ENCODE results near the gene HPX.
A peak's percentile ranks its signal among the peaks of the same experiment; 100 is the strongest.

HPX gene

DNA sequence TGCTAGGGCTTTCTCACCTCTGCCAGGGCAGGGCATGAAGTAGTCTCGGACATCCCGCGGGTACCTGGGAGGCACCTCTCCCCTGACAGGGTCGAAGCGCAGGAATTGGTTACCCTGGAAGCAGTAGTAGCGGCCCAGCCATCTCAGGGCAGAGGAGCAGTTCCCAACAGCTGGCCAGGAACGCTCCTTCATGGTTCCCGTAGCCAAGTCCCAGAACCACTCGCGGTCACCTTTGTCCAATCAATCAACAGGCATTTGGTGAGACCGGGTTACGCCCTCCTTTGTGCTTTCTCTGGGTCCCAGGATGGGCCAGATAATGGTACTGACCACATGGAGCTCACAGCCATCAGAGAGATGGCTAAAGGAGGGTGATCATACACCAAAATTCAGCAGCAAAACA lies 3.4 kb downstream of the HPX start:
- no peak for ATAC-seq
- TF ChIP-seq ESRRG (CRISPR knock-in tag; IDR thresholded peaks at IDR 0.05) (no peak), TCF4 (CRISPR knock-in tag; IDR thresholded peaks at IDR 0.05; ENCODE audit: borderline replicate concordance) (no peak), TOX (CRISPR knock-in tag; IDR thresholded peaks at IDR 0.05; ENCODE audit: borderline replicate concordance) (no peak), RARB (CRISPR knock-in tag; IDR thresholded peaks at IDR 0.05) (no peak), PPARA (CRISPR knock-in tag; IDR thresholded peaks at IDR 0.05; ENCODE audit: borderline replicate concordance) (no peak), SNAI2 (CRISPR knock-in tag; IDR thresholded peaks at IDR 0.05) (no peak), GLIS3 (CRISPR knock-in tag; IDR thresholded peaks at IDR 0.05) (no peak), ISL1 (CRISPR knock-in tag; IDR thresholded peaks at IDR 0.05) (no peak), ZC3H10 (CRISPR knock-in tag; IDR thresholded peaks at IDR 0.05) (no peak), CSDC2 (CRISPR knock-in tag; IDR thresholded peaks at IDR 0.05) (no peak), ZNF70 (CRISPR knock-in tag; IDR thresholded peaks at IDR 0.05) (no peak), ZNF8 (CRISPR knock-in tag; IDR thresholded peaks at IDR 0.05) (no peak), BACH2 (CRISPR knock-in tag; IDR thresholded peaks at IDR 0.05; ENCODE audit: borderline replicate concordance) (no peak)
- TF ChIP-seq, protein P1, sequence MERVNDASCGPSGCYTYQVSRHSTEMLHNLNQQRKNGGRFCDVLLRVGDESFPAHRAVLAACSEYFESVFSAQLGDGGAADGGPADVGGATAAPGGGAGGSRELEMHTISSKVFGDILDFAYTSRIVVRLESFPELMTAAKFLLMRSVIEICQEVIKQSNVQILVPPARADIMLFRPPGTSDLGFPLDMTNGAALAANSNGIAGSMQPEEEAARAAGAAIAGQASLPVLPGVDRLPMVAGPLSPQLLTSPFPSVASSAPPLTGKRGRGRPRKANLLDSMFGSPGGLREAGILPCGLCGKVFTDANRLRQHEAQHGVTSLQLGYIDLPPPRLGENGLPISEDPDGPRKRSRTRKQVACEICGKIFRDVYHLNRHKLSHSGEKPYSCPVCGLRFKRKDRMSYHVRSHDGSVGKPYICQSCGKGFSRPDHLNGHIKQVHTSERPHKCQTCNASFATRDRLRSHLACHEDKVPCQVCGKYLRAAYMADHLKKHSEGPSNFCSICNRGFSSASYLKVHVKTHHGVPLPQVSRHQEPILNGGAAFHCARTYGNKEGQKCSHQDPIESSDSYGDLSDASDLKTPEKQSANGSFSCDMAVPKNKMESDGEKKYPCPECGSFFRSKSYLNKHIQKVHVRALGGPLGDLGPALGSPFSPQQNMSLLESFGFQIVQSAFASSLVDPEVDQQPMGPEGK (CRISPR knock-in tag; IDR thresholded peaks at IDR 0.05; ENCODE audit: borderline replicate concordance) = no peak
- TF ChIP-seq, protein P2, sequence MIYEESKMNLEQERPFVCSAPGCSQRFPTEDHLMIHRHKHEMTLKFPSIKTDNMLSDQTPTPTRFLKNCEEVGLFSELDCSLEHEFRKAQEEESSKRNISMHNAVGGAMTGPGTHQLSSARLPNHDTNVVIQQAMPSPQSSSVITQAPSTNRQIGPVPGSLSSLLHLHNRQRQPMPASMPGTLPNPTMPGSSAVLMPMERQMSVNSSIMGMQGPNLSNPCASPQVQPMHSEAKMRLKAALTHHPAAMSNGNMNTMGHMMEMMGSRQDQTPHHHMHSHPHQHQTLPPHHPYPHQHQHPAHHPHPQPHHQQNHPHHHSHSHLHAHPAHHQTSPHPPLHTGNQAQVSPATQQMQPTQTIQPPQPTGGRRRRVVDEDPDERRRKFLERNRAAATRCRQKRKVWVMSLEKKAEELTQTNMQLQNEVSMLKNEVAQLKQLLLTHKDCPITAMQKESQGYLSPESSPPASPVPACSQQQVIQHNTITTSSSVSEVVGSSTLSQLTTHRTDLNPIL (CRISPR knock-in tag; IDR thresholded peaks at IDR 0.05; ENCODE audit: low read depth) = no peak
- TF ChIP-seq, protein P3, sequence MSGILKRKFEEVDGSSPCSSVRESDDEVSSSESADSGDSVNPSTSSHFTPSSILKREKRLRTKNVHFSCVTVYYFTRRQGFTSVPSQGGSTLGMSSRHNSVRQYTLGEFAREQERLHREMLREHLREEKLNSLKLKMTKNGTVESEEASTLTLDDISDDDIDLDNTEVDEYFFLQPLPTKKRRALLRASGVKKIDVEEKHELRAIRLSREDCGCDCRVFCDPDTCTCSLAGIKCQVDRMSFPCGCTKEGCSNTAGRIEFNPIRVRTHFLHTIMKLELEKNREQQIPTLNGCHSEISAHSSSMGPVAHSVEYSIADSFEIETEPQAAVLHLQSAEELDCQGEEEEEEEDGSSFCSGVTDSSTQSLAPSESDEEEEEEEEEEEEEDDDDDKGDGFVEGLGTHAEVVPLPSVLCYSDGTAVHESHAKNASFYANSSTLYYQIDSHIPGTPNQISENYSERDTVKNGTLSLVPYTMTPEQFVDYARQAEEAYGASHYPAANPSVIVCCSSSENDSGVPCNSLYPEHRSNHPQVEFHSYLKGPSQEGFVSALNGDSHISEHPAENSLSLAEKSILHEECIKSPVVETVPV (CRISPR knock-in tag; IDR thresholded peaks at IDR 0.05) = no peak
- TF ChIP-seq, protein P4, sequence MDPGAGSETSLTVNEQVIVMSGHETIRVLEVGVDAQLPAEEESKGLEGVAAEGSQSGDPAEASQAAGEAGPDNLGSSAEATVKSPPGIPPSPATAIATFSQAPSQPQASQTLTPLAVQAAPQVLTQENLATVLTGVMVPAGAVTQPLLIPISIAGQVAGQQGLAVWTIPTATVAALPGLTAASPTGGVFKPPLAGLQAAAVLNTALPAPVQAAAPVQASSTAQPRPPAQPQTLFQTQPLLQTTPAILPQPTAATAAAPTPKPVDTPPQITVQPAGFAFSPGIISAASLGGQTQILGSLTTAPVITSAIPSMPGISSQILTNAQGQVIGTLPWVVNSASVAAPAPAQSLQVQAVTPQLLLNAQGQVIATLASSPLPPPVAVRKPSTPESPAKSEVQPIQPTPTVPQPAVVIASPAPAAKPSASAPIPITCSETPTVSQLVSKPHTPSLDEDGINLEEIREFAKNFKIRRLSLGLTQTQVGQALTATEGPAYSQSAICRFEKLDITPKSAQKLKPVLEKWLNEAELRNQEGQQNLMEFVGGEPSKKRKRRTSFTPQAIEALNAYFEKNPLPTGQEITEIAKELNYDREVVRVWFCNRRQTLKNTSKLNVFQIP (CRISPR knock-in tag; IDR thresholded peaks at IDR 0.05; ENCODE audit: borderline replicate concordance, low read depth) = no peak

DNA sequence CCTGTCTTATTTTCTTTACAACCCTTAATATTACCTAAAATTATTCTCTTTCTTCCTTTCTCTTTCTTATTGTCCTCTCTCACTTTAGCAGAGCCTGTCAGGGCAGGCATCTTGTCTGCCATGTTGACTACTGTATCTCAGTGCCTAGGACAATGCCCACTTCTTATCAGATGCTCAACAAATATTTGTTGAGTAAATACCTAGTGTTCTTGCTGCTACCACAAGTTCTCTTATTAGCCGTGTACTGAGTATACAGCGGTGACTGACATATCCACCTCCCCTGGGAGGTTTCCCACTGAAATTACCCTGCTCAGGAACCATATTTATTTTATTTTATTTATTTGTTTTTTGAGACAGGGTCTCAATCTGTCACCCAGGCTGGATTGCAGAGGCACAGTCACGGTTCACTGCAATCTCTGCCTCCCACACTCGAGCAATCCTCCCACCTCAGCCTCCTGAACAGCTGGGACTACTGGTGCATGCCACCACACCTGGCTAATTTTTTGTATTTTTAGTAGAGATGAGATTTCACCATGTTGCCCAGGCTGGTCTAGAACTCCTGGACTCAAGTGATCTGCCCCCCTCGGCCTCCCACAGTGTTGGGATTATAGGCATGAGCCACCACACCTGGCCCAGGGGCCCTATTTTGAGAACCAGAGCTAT lies 6.7 kb downstream of the HPX start:
- ATAC-seq = no peak
- TF ChIP-seq ARNTL (CRISPR knock-in tag; IDR thresholded peaks at IDR 0.05; ENCODE audit: borderline replicate concordance, low read depth) (no peak), ISL1 (CRISPR knock-in tag; IDR thresholded peaks at IDR 0.05) (no peak), GLIS3 (CRISPR knock-in tag; IDR thresholded peaks at IDR 0.05) (no peak), CSDC2 (CRISPR knock-in tag; IDR thresholded peaks at IDR 0.05) (no peak), ZFP30 (CRISPR knock-in tag; IDR thresholded peaks at IDR 0.05) (no peak), PPARA (CRISPR knock-in tag; IDR thresholded peaks at IDR 0.05; ENCODE audit: borderline replicate concordance) (no peak)
- TF ChIP-seq, protein P3 (CRISPR knock-in tag; IDR thresholded peaks at IDR 0.05) = no peak

DNA sequence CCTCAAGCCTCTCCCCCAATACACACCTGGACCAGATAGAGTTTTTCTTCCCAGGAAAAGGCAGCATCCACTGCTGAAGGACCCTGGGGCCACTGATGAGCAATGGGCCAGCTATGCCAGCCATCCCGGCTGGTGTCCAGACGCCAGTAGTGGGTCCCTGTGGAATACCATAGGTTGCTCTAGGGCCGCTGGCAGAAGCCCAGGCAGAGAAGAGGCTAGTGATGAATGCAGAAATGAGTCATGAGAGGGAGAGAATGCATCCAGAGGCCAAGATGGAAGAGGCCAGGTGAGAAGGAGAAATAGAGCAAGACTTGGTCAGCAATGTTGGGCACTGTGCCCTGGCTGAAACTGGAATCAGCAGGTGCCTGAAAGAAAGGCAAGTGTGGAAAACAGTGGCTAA lies 8.9 kb downstream of the HPX start:
- no peak for TF ChIP-seq ZC3H10 (CRISPR knock-in tag; IDR thresholded peaks at IDR 0.05)
- TF ChIP-seq, protein P1 (CRISPR knock-in tag; IDR thresholded peaks at IDR 0.05; ENCODE audit: borderline replicate concordance) = no peak
- TF ChIP-seq PPARA (CRISPR knock-in tag; IDR thresholded peaks at IDR 0.05; ENCODE audit: borderline replicate concordance) = no peak
- TF ChIP-seq, protein P5, sequence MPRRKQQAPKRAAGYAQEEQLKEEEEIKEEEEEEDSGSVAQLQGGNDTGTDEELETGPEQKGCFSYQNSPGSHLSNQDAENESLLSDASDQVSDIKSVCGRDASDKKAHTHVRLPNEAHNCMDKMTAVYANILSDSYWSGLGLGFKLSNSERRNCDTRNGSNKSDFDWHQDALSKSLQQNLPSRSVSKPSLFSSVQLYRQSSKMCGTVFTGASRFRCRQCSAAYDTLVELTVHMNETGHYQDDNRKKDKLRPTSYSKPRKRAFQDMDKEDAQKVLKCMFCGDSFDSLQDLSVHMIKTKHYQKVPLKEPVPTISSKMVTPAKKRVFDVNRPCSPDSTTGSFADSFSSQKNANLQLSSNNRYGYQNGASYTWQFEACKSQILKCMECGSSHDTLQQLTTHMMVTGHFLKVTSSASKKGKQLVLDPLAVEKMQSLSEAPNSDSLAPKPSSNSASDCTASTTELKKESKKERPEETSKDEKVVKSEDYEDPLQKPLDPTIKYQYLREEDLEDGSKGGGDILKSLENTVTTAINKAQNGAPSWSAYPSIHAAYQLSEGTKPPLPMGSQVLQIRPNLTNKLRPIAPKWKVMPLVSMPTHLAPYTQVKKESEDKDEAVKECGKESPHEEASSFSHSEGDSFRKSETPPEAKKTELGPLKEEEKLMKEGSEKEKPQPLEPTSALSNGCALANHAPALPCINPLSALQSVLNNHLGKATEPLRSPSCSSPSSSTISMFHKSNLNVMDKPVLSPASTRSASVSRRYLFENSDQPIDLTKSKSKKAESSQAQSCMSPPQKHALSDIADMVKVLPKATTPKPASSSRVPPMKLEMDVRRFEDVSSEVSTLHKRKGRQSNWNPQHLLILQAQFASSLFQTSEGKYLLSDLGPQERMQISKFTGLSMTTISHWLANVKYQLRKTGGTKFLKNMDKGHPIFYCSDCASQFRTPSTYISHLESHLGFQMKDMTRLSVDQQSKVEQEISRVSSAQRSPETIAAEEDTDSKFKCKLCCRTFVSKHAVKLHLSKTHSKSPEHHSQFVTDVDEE (CRISPR knock-in tag; IDR thresholded peaks at IDR 0.05) = no peak
- no peak for TF ChIP-seq ZFP30 (CRISPR knock-in tag; IDR thresholded peaks at IDR 0.05)
- TF ChIP-seq GLIS3 (CRISPR knock-in tag; IDR thresholded peaks at IDR 0.05) = no peak
- TF ChIP-seq TOX (CRISPR knock-in tag; IDR thresholded peaks at IDR 0.05; ENCODE audit: borderline replicate concordance) = no peak
- TF ChIP-seq ISL1 (CRISPR knock-in tag; IDR thresholded peaks at IDR 0.05) = no peak
- TF ChIP-seq, protein P4 (CRISPR knock-in tag; IDR thresholded peaks at IDR 0.05; ENCODE audit: borderline replicate concordance, low read depth) = no peak
- TF ChIP-seq ESRRG (CRISPR knock-in tag; IDR thresholded peaks at IDR 0.05) = no peak
- peak; percentile 83 for ATAC-seq

Measured in SK-N-SH treated with all-trans-retinoic acid at 6 μM for 48 hours (cell line).